Esophagus squamous epithelium (tissue), 4 donors: ENCODE measurements around the gene EPHA4.

ENCODE experiments used
- CTCF ChIP-seq, 6 experiments: fragments of 450-650 bp in 4 of 6; fragments of 200-600 bp in 2 of 6; sonication (generic) in 2 of 6; IDR thresholded peaks; one replicate each; pipeline ENCODE4 v1.5.1; 2016 to 2019; ENCODE audit warnings: antibody characterized with exemption in 6 of 6, mild to moderate bottlenecking in 4 of 6, moderate library complexity in 4 of 6
- POLR2A ChIP-seq, 4 donors: fragments of 450-650 bp; IDR thresholded peaks; one replicate each; pipeline ENCODE4 v1.6.1; 2017; ENCODE audit warnings: antibody characterized with exemption in 4 of 4, mild to moderate bottlenecking in 4 of 4, moderate library complexity in 3 of 4

- TF ChIP-seq CTCF (IDR thresholded peaks at IDR 0.05) (no peak), POLR2A (IDR thresholded peaks at IDR 0.05) (no peak)
These were observed 44.5 kb upstream of the EPHA4 start for GRCh38 chr2:221616561-221616960.
